Mucosa of rectum (tissue), 2 donors: ENCODE measurements around the gene CHTF18.

Experiments used
- H3K27ac ChIP-seq, 2 donors: one replicate each; pipeline ENCODE4 v1.7.0; 2013; ENCODE audit warnings: inconsistent platforms in 2 of 2, low read depth in 2 of 2, low read length in 2 of 2
- H3K27me3 ChIP-seq, 2 donors: one replicate each; pipeline ENCODE4 v1.7.0; 2013; ENCODE audit warnings: low read length in 2 of 2; ENCODE audit not compliant: control insufficient read depth in 2 of 2, insufficient read depth in 2 of 2
- H3K36me3 ChIP-seq, 2 donors: one replicate each; pipeline ENCODE4 v1.7.0; 2013; ENCODE audit warnings: low read length in 2 of 2; ENCODE audit not compliant: control insufficient read depth in 2 of 2, insufficient read depth in 2 of 2
- H3K4me1 ChIP-seq, 2 donors: one replicate each; pipeline ENCODE4 v1.7.0; 2013; ENCODE audit warnings: low read length in 2 of 2, mild to moderate bottlenecking in 1 of 2; ENCODE audit not compliant: control insufficient read depth in 2 of 2, insufficient read depth in 2 of 2
- H3K4me3 ChIP-seq, 2 donors: one replicate each; pipeline ENCODE4 v1.7.0; 2013; ENCODE audit warnings: low read length in 2 of 2
- H3K9ac ChIP-seq, 2 donors: one replicate each; pipeline ENCODE4 v1.7.0; 2013; ENCODE audit warnings: low read length in 2 of 2, low read depth in 1 of 2, mild to moderate bottlenecking in 1 of 2
- H3K9me3 ChIP-seq, 2 donors: one replicate each; pipeline ENCODE4 v1.7.0; 2013; ENCODE audit warnings: low read length in 2 of 2; ENCODE audit not compliant: control insufficient read depth in 2 of 2
- donor health status: healthy.
- donor health status: Normal muscosa, but diverticular disease.

CHTF18 gene

GRCh38 chr16:783404-784161 is 4.8 kb upstream of the CHTF18 start:
- Histone ChIP-seq H3K27me3 (peaks cover 10 to 31% of the 10 kb centered on the region in 2 donors), H3K9me3 (no peaks in the 10 kb centered on the region), H3K27ac (no peak overlapping the region), H3K4me3 (no peak overlapping the region), H3K9ac (no peak overlapping the region), H3K36me3 (peaks cover 4% of the 10 kb centered on the region in 2 donors), H3K4me1 (peaks cover 6 to 9% of the 10 kb centered on the region in 2 donors)

- no peak overlapping the region for H3K9ac ChIP-seq
- H3K27ac ChIP-seq, result no peak overlapping the region
- peaks cover 10 to 27% of the 10 kb centered on the region in 2 donors for H3K27me3 ChIP-seq
- H3K9me3 ChIP-seq, result no peaks in the 10 kb centered on the region
- peaks cover 4% of the 10 kb centered on the region in 2 donors for H3K36me3 ChIP-seq
- peaks cover 13 to 17% of the 10 kb centered on the region in 2 donors for H3K4me1 ChIP-seq
- H3K4me3 ChIP-seq, result no peak overlapping the region
Observed at GRCh38 chr16:784431-784830, 4.0 kb upstream of the CHTF18 start.

- peaks cover 4% of the 10 kb centered on the region in 2 donors for H3K36me3 ChIP-seq
- no peaks in the 10 kb centered on the region for H3K9me3 ChIP-seq
- H3K4me3 ChIP-seq, result no peak overlapping the region
- no peak overlapping the region for H3K9ac ChIP-seq
- no peak overlapping the region for H3K27ac ChIP-seq
- peaks cover 7 to 20% of the 10 kb centered on the region in 2 donors for H3K27me3 ChIP-seq
- peaks cover 13 to 18% of the 10 kb centered on the region in 2 donors for H3K4me1 ChIP-seq
Observed at GRCh38 chr16:785563-786535, 2.6 kb upstream of the CHTF18 start.

GRCh38 chr16:787321-787966 is 976 bp upstream of the CHTF18 start:
- peak overlapping the region; percentile 81 to 85 for H3K4me3 ChIP-seq
- no peaks in the 10 kb centered on the region for H3K9me3 ChIP-seq
- H3K27me3 ChIP-seq, result peaks cover 7 to 12% of the 10 kb centered on the region in 2 donors
- peaks cover 13 to 18% of the 10 kb centered on the region in 2 donors for H3K4me1 ChIP-seq
- peaks cover 4% of the 10 kb centered on the region in 2 donors for H3K36me3 ChIP-seq
- peak overlapping the region; percentile 77 to 80 for H3K9ac ChIP-seq
- H3K27ac ChIP-seq, result peak overlapping the region in 1 of 2 donors; percentile 61

GRCh38 chr16:787978-788398 is 432 bp upstream of the CHTF18 start, which contains the start of gene RPUSD1:
Gene RPUSD1, minus strand, starts transcription at chr16:788381. Its CDS starts 644 bp downstream, at chr16:787737.
- Histone ChIP-seq H3K27me3 (peaks cover 5 to 7% of the 10 kb centered on the region in 2 donors), H3K27ac (peak within 1 kb of the TSS in 1 of 2 donors; percentile 61), H3K9me3 (no peaks in the 10 kb centered on the region), H3K9ac (peak within 1 kb of the TSS; percentile 77 to 80), H3K36me3 (peaks cover 4% of the 10 kb centered on the region in 2 donors), H3K4me1 (peaks cover 13 to 18% of the 10 kb centered on the region in 2 donors), H3K4me3 (peak within 1 kb of the TSS; percentile 85)

- Histone ChIP-seq H3K9ac (peak overlapping the region in 1 of 2 donors; percentile 68), H3K9me3 (no peaks in the 10 kb centered on the region), H3K27ac (no peak overlapping the region), H3K4me3 (peak overlapping the region; percentile 78 to 85), H3K36me3 (peaks cover 4% of the 10 kb centered on the region in 2 donors), H3K4me1 (peaks cover 13 to 18% of the 10 kb centered on the region in 2 donors), H3K27me3 (no peaks in the 10 kb centered on the region)
Observed at GRCh38 chr16:789191-789850, 901 bp downstream of the CHTF18 start.

GRCh38 chr16:790086-790485 is 1.7 kb downstream of the CHTF18 start:
- no peak overlapping the region for H3K27ac ChIP-seq
- H3K27me3 ChIP-seq, result no peaks in the 10 kb centered on the region
- no peak overlapping the region for H3K9ac ChIP-seq
- H3K4me1 ChIP-seq, result peaks cover 13 to 18% of the 10 kb centered on the region in 2 donors
- H3K36me3 ChIP-seq, result peaks cover 4% of the 10 kb centered on the region in 2 donors
- no peak overlapping the region for H3K4me3 ChIP-seq
- no peaks in the 10 kb centered on the region for H3K9me3 ChIP-seq

- no peaks in the 10 kb centered on the region for H3K9me3 ChIP-seq
- peaks cover 13 to 18% of the 10 kb centered on the region in 2 donors for H3K4me1 ChIP-seq
- no peak overlapping the region for H3K4me3 ChIP-seq
- H3K9ac ChIP-seq, result no peak overlapping the region
- no peaks in the 10 kb centered on the region for H3K27me3 ChIP-seq
- H3K36me3 ChIP-seq, result peaks cover 4% of the 10 kb centered on the region in 2 donors
- no peak overlapping the region for H3K27ac ChIP-seq
Observed at GRCh38 chr16:791131-791530, 2.7 kb downstream of the CHTF18 start.

GRCh38 chr16:792221-792995 is 4.0 kb downstream of the CHTF18 start:
- H3K4me1 ChIP-seq, result peaks cover 10 to 14% of the 10 kb centered on the region in 2 donors
- no peak overlapping the region for H3K4me3 ChIP-seq

More at GRCh38 chr16:792221-792995, 4.0 kb downstream of the CHTF18 start:
- no peaks in the 10 kb centered on the region for H3K36me3 ChIP-seq
- H3K9me3 ChIP-seq, result no peaks in the 10 kb centered on the region
- H3K27me3 ChIP-seq, result no peaks in the 10 kb centered on the region
- no peak overlapping the region for H3K27ac ChIP-seq
- no peak overlapping the region for H3K9ac ChIP-seq
